ENCODE results near the gene GP9.

DNA sequence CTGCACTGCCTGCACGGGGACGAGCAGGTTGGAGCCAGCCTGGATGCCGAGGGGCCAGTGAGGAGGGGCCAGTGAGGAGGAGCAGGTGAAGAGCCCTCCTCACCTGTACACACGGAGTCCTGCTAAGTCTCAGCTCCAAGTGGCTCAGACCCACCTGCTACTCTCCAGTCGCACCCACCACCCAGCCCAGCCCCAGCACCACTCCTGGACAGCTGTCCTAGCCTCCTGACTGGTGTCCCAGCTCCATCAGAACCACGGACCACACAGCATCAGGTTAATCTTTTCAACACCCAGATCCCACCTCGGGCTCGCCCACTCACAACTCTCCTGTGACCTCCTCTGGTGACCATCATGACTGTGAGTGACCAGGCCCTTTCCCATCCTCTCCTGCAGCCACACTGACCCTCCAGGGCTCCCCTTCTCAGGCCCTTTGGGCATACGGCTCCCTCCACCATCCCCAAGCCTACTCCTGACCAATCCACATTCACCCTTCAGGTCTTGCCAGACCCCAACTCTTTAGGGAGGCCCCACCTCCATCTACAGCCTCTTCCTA is 45.7 kb upstream of the GP9 start:
- TF ChIP-seq, protein P1, sequence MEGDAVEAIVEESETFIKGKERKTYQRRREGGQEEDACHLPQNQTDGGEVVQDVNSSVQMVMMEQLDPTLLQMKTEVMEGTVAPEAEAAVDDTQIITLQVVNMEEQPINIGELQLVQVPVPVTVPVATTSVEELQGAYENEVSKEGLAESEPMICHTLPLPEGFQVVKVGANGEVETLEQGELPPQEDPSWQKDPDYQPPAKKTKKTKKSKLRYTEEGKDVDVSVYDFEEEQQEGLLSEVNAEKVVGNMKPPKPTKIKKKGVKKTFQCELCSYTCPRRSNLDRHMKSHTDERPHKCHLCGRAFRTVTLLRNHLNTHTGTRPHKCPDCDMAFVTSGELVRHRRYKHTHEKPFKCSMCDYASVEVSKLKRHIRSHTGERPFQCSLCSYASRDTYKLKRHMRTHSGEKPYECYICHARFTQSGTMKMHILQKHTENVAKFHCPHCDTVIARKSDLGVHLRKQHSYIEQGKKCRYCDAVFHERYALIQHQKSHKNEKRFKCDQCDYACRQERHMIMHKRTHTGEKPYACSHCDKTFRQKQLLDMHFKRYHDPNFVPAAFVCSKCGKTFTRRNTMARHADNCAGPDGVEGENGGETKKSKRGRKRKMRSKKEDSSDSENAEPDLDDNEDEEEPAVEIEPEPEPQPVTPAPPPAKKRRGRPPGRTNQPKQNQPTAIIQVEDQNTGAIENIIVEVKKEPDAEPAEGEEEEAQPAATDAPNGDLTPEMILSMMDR (IDR thresholded peaks at IDR 0.05) = no peak
- TF ChIP-seq POLR2A (IDR thresholded peaks at IDR 0.05) = no peak

Measured in testis (tissue), 2 donors.